HG03378 (cell line): ENCODE results near the gene SLIT3.
"Not testable (repeated sequence)": the region's sequence is repeated elsewhere in the genome, so short reads cannot be mapped to it uniquely, and the experiment has no call there.

Experiments used
- ATAC-seq: cut with Tn5 transposase; IDR thresholded peaks from one replicate; pipeline ENCODE4 v1.9.1; 2021; ENCODE audit warnings: mild to moderate bottlenecking, moderate library complexity; ENCODE audit not compliant: unreplicated experiment

Gene SLIT3

DNA sequence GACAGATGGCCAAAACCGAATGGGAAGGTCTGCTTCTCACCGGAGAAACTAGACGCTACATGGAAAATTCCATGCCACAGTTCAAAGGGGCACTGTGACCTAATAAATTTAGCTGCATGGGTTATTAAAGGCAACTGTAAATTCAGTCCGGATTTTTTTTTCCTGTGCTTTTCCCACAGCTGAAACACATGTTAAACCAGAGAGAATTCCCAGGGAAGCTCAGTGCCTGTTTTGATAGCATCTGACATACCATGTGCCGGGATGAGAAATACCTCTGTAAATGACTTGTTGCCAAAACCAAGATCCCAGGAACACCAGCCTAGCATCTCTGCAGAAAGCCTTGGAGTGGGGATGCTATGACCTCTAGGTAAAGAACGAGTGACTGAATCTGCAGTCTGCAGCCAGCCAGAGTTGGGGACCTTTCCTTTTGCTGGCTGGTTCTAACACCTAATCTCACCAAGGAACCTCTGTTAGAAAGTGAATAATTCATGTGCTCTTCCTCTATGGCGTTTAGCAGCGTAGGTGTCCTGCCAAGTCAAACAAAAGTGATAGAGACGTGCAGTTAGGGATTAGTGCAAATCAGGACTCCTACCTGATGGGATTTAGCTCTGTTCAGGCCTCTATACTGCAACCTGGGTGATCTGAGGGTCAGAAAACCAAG is 77.9 kb downstream of the SLIT3 start:
- ATAC-seq = no peak

DNA sequence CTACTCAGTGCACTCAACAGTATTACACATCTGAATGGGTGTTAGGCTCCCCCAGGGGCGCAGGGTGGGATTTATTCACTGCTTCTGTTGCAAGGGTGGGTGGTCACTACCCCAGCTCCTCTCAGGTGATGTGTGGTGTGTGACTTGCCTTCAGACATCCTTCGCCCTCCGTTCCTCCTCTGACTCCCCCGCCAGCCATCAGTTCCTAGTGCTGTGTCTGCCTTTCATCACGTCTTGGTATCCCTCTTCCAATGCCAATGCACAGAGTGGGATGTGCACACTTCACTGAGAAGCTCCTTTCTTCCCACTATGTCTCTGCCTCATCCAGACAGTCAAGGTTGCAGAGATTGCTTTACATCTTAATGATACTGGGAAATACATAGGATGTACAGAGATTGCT is 79.4 kb downstream of the SLIT3 start:
- no peak for ATAC-seq

DNA sequence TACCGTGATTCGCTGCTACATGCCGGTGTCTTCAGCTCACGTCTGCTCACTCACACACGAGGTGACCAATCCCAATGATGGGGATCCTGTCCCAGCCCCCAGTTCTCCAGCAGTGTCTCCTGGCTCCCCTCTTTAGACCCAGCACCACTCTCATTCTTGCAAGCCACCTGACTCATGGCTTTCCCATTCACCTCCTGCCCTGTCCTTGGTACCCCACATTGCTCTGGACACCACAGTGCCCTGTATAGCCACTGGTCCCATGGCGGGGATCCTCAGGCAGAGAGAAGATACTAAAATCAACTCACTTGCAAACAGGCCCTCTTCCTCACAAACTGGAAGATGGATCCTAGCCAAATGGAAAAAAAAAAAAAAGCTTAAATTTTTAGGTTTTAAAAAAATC is 81.0 kb downstream of the SLIT3 start:
- ATAC-seq = no peak

DNA sequence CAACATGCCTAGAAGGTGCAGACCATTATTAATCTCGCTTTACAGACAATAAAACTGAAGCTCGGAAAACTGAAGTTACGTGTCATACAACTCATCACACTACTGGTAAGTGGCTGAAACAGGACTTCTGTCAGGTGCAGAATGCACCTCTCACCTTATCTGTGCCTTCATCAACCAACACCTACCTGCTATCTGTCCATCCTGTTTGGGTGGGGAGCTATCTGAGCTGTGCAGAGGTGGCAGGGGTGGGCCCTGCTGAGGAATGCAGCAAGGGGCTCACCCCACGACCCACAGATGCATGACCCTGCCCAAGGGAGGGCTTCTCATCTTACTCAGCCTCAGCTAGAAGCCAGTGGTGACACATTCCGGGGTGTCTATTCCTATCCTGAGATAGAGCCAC is 81.6 kb downstream of the SLIT3 start:
- no peak for ATAC-seq

DNA sequence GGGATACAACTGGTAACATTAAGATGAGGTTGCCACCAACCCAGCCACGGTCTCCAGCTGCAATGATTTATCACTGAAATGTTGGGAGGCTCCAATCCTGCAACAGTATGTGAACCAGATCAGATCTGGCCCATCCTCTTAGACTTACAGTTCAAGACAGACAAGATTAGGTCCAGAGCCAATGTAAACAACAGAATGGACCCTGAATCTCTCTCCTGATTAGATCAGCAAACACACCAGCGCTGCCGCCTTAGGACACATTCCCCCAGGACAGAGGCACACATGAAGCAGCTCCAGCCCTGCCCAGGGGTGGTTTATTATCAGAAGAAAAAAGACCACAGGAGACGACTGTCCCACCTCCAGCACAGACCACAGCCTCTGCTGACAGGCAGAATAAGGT is 82.1 kb downstream of the SLIT3 start:
- no peak for ATAC-seq

DNA sequence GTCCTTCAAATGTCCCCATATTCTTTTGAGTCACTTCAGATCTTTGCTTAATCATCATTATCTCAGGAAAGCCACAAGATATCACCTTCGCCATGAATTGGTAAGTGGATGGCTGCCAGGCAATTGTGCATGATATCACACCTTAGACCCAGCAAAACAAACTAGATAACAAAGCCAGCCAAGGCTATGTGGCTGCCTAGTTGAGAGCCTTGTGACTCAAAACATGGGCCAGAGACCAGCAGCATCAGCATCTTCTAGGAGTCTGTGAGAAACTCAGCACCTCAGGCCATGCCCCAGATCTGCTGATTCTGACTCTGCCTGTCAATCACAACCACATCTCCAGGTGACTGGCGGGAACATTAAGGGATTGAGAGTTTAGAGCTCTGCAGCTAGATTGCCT is 82.8 kb downstream of the SLIT3 start:
- no peak for ATAC-seq

DNA sequence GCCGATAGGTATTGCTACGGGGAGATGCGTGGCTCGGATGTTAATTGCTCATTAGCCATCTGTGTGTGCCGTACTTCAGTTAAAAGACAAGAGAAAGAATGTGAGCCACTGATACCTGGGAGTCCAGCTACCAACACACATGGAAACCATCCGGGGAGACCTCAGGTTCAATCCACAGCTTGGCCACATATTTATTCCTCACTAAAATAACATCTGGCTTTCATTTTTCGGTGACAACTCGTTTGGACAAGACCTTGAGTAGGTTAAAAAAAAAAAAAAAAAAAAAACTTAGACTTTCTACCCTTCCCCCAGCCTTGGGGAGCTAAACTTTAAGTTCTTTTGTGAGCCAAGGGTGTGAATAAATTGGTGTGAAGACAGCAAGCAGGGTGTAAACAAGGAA is 84.1 kb downstream of the SLIT3 start:
- no peak for ATAC-seq

DNA sequence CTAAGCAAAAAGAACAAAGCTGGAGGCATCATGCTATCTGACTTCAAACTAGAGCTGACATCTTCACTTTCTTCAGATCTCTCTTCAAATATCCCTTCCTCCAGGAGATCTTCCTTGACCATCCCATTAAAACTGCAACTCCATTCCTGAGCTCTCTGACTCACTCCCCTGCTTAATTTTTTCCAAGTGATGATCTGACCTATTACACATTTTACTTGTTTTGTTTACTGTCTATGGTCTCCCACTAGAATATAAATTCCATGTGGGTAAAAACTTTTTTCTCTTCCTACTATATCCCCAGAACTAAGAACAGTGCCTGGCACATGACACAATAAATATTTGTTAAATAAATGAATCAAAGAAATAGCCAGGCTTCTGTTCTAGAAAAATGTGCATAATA is 87.5 kb downstream of the SLIT3 start:
- ATAC-seq = no peak

DNA sequence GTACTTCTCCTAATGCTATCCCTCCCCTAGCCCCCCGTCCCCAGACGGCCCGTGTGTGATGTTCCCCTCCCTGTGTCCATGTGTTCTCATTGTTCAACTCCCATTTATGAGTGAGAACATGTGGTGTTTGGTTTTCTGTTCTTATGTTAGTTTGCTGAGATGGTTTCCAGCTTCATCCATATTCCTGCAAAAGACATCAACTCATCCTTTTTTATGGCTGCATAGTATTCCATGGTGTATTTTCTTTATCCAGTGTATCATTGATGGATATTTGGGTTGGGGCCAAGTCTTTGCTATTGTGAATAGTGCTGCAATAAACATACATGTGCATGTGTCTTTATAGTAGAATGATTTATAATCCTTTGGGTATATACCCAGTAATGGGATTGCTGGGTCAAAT is 89.2 kb downstream of the SLIT3 start:
- ATAC-seq = not testable (repeated sequence)

DNA sequence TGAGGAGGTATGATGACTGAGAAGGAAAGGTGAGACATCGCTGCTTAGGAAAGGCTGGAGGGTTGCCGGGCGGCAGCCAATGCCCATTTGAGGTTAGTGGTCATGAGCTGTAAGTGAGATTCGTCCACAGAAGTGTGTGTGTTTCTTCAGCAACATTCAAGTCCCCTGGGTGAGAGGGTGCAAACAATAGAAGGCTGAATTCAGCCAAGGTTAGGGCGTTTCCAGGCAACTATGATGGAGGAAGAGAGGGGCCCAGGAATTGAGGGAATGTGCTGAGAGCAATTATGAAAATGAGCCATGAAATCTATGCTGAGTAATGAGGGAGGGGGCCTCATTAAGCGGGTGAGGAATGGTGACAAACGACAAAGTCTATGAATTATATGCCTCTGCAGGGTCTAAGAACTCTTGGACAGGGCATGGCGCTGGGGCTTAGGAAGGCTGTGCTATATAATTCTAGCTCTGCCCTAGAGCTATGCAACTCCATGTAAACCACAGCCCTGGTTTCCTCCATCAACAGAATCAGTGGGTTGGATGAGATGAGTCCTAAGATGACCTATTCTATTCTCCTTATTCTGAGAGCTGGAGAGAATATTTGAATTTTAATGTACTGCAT is 96.0 kb downstream of the SLIT3 start:
- no peak for ATAC-seq

DNA sequence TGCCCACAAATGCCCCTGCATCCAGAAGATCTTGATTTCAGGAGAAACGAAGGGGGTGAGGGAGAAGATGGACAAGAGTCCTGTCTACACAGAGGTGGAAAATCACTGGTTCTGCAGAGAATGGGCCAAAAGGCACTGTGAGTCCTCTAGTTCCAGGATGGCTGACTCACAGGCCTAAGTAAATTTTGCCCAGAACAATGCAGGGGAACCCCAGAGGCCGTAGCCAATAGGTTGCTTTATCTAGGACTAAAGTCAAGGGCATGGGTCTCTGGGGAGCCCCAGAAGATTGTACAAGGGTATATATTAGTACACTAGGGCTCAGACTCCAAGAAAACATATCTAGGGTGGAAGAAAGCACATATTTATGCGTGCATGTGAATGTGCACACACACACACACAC is 98.0 kb downstream of the SLIT3 start:
- ATAC-seq = no peak

DNA sequence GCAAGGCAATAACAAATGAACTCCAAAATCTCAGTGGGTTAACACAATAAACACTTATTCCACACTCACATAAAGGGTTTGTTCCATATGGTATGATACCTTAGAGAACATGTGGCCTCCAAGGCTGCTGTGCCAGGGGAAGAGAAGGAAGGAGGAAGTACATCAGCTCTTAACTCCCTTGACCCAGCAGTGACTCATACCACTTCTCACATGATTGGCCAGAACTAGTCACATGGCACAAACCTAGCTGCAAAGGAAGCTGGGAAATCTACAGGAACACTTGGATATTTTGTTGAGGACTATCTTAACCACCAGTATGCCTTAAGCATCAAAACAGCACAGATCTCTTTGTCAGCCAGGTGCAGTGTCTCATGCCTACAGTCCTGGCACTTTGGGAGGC is 99.3 kb downstream of the SLIT3 start:
- no peak for ATAC-seq

DNA sequence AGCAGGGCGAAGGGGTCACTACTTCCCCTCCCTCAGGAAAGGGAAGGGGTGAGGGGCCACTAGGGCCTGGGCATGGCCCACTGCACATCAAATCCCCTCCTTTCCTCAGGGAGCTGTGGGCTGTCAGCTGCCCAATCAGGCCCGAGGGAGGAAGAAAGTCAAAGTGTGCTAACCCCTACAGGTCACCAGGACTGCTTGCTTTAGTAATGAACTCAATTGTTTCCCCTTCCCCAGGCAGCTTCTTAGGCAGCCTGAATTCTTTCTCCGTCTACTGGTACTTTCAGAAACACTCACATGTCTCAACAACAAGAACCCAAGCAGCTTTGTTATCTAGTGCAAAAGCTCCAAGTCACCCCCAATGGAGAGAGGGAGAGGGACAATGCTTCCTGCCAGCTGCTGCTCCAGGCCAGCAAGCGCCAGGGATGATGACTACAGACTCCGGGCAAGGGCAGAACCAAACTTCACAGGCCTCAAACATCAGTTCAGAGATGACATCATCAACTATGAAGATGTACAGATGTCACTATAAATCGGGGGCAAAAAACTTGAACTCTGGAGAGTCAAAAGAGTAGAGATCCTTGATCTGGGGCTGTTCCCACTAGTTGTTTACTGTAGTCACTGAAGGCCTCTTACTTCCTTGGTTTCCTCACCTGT is 100.7 kb downstream of the SLIT3 start:
- no peak for ATAC-seq

DNA sequence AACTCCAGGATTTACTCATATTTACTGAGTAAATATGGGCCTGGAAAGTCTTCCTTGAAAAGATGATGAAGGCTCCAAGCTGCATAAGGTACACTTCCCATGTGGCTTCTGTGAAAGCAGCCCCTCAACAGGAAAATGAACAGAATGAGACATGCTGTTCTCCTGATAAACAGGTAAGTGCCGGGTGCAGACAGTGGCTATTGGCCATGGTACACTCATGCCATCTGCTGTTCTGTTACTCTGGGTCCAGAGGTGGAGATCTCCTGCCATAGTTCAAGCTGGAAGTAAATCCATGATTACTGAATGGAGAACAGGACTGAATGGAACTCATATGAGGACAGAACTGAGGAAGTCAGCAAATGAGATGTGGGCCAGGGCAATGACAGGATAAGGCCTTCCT is 103.6 kb downstream of the SLIT3 start:
- ATAC-seq = no peak

DNA sequence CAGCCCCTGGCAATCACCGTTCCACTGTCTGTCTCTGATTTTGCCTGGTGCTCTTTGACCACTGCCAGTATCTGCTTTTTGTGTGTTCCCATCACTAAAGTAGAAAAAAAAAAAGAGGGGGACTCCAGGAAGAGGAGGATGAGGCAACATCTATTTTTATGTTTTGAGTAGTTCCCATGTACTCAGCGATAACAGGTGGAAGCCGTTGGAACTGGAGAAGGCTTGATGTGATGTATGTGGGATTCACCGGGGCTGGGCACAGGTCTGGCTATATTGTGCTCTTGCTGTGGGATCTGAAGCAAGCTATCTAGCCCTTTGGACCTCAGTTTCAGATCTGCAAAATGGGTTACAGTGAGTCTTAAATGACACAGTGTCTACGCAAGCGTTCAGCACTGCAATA is 104.9 kb downstream of the SLIT3 start:
- no peak for ATAC-seq

DNA sequence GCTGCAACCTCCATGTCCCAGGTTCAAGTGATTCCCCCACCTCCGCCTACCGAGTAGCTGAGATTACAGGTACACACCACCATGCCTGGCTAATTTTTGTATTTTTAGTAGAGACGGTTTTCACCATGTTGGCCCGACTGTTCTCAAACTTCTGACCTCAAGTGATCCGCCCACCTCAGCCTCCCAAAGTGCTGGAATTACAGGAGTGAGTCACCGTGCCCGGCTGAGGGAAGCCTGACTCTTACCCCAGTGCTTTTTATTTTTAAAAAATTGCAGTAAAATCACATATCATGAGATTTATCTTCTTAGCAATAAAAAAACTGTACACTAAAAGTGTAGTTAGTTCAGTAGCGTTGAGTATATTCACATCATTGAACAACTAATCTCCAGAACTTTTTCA is 105.3 kb downstream of the SLIT3 start:
- ATAC-seq = no peak

DNA sequence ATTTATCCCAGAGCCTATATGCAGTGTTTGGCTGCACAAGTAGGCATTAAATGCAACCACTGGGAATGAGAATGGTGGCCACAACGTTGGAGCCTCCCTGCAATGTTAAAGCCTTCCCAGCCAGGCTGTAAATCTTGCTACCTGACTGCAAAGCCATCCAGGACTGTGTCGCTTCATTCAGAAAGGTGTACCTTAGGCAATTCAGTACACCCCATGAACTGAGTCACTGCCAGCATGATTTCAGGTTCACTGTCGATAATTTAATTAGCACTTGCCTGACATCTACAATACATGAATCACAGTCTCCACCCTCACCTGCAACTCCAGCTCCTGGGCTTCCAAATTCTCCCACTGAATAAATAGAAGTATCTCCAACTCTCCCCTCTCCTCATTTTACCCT is 108.4 kb downstream of the SLIT3 start:
- ATAC-seq = no peak

DNA sequence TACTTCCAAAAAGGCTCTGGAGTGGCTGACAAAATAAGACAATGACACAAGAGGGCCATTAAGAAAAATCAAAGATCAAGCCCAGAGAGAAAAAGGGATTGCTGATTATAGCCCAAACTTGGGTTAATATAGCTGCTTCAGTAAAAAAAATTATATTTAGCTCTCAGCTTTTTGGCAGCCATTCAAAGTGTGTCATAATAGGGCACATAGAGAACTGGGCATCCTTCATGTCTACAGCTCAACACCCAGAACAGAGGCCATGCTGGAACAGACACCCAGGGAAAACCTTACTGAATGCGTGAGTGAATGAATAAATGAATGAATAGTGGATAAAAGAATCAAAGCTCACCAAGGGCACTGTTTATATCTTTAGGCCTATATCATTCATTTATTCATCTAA is 110.1 kb downstream of the SLIT3 start:
- no peak for ATAC-seq

DNA sequence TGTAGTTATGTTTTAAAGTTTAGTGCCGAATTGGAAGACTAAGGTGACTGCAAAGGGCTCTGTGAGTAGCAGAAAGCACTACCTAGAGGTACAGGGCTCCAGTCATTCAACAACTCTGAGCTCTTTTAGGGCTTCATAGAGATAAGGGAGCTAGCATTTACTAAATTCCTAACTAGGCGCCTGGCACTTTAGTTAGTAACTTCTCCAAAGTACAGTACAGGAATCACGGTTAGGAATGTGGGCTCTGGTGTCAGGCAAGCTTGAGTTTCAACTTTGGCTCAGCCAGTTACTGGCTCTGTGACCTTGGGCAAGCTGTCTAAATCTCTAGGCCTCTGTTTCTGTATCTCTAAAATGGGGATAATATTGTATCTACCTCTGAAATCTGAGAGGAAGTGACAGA is 115.3 kb downstream of the SLIT3 start:
- no peak for ATAC-seq

DNA sequence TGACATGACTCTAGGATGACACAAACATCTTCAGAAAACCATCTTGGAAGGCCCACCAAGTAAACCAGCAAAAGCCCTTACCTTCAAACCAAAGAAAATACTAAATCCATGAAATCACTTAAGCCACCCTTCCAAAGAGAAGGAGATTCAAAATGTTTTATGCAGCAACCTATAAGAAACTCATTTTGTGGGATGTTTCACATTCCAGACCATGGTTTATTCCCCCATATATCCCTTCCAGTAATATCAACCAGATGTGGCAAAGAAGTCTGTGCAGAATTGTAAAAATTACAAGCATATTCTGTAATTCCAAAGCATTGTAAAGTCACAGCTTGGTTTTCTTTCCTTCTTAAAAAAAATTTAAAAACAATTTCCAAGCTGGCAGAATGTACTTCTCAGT is 117.4 kb downstream of the SLIT3 start:
- ATAC-seq = no peak

DNA sequence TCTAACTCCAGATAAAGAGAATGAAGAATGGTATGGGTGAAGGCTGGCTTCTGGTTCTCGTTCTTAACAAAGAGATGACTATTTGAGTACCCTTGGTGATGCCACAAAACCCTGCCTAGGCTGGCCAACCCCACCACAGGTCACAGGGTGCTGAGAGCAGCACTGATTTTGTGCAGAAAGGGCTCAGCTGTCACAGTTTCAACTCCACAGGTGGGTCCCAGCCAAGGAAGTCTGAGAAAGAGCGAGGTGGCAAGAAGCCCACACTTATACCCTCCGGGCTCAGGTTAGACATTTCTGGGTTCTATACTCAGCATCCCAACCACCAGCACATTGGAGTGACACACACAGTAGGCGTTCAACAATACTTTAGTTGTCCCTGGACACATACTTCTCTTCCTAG is 118.1 kb downstream of the SLIT3 start:
- no peak for ATAC-seq

DNA sequence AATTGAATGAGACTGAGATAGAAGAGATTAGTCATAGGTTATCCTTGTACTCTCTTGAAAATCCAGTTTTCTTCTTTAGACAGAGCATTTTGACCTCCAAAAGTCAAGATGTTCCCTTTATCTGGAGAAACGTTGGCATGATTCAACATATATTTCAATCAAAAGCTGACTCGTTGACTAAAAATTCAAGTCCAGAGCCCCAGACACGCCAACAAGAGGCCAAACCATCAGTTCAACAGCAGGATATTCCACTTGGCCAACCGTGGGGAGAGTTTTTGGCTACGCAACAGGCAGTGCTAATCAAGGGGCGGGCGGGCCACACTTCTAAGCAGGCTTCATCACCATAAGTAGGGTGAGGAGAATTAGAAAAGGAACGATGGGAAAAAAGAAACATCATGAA is 119.1 kb downstream of the SLIT3 start:
- no peak for ATAC-seq

DNA sequence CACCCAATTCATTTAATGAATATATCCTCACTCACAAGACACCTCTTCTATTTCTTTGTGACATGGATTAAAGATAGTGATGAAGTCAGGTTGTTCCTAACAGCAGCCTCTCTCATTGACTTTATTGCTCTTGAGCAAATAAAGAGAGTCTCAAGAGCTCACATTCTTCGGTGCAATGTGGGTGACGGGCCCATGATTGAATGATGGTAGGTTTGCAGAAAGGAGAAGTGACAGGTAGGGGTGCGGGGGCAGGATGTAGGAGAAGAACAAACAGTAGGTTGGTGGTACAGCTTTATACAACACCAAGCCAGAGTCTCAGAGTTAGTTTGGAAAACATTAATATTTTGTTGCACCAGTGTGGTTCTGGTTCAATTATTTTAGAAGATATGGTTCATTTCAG is 122.2 kb downstream of the SLIT3 start:
- no peak for ATAC-seq
